NCI-H187 treated with DMSO at 0.1 percent for 48 hours (cell line): ENCODE results near the gene ATG10.
"Not testable (repeated sequence)": the region's sequence is repeated elsewhere in the genome, so short reads cannot be mapped to it uniquely, and the experiment has no call there.

ENCODE experiments used
- DNase-seq: peaks from one replicate; lab custom pipeline; 2025; lab: John Stamatoyannopoulos, UW

ATG10 gene

GRCh38 chr5:82129723-82130285 is 158.0 kb downstream of the ATG10 start:
- DNase-seq: no peak

GRCh38 chr5:82130602-82131001 is 158.8 kb downstream of the ATG10 start:
- DNase-seq: no peak

GRCh38 chr5:82137205-82137604 is 165.4 kb downstream of the ATG10 start:
- no peak for DNase-seq

GRCh38 chr5:82139837-82140236 is 168.0 kb downstream of the ATG10 start:
- not testable (repeated sequence) for DNase-seq

- DNase-seq: no peak
Measured at GRCh38 chr5:82142217-82142841, 170.5 kb downstream of the ATG10 start.

GRCh38 chr5:82142928-82143577 is 171.2 kb downstream of the ATG10 start:
- DNase-seq: no peak

GRCh38 chr5:82147860-82148573 is 176.2 kb downstream of the ATG10 start:
- no peak for DNase-seq

- no peak for DNase-seq
Measured at GRCh38 chr5:82149434-82149833, 177.6 kb downstream of the ATG10 start.

- no peak for DNase-seq
Measured at GRCh38 chr5:82150559-82150958, 178.7 kb downstream of the ATG10 start.

- DNase-seq: no peak
Measured at GRCh38 chr5:82151204-82151603, 179.4 kb downstream of the ATG10 start.

- DNase-seq: no peak
Measured at GRCh38 chr5:82151662-82152061, 179.8 kb downstream of the ATG10 start.

GRCh38 chr5:82152978-82153481 is 181.2 kb downstream of the ATG10 start:
- DNase-seq: no peak

- DNase-seq: no peak
Measured at GRCh38 chr5:82154776-82155175, 183.0 kb downstream of the ATG10 start.

- no peak for DNase-seq
Measured at GRCh38 chr5:82155305-82155704, 183.5 kb downstream of the ATG10 start.

- no peak for DNase-seq
Measured at GRCh38 chr5:82156874-82157273, 185.1 kb downstream of the ATG10 start.

- DNase-seq: no peak
Measured at GRCh38 chr5:82158755-82159413, 187.1 kb downstream of the ATG10 start.

- no peak for DNase-seq
Measured at GRCh38 chr5:82160948-82161347, 189.1 kb downstream of the ATG10 start.

- DNase-seq: no peak
Measured at GRCh38 chr5:82162573-82162972, 190.8 kb downstream of the ATG10 start.

GRCh38 chr5:82163452-82164175 is 191.8 kb downstream of the ATG10 start:
- no peak for DNase-seq

- DNase-seq: no peak
Measured at GRCh38 chr5:82164176-82164976, 192.6 kb downstream of the ATG10 start.
